ENCODE measurements around the gene BPI. TPM values are rescaled to one million over a fixed set of nuclear protein-coding genes. Genes with fewer than 3 reads are reported as not detected.

BPI gene
- total RNA-seq, 2 donors from 2014 or later: not detected

GRCh38 chr20:38349856-38350255, 45.9 kb downstream of the BPI start:
- ATAC-seq (replicated peaks in 1 of 2): no peak
- Mint-ChIP-seq H3K27ac (no peak overlapping the region), H3K36me3 (ENCODE audit: insufficient read depth in 2 of 2) (no peaks in the 10 kb centered on the region), H3K4me3 (no peak overlapping the region), H3K27me3 (ENCODE audit: low read depth) (peaks cover 5% of the 10 kb centered on the region), H3K4me1 (ENCODE audit: low read depth) (no peaks in the 10 kb centered on the region), H3K9me3 (no peaks in the 10 kb centered on the region)
- DNase-seq: no peak

GRCh38 chr20:38350879-38351775, 47.2 kb downstream of the BPI start:
- ATAC-seq (replicated peaks in 1 of 2) (no peak), DNase-seq (no peak)
- H3K27me3 Mint-ChIP-seq (ENCODE audit: low read depth): peaks cover 5% of the 10 kb centered on the region
- H3K4me1 Mint-ChIP-seq (ENCODE audit: low read depth): no peaks in the 10 kb centered on the region
- H3K27ac Mint-ChIP-seq: no peak overlapping the region
- H3K36me3 Mint-ChIP-seq (ENCODE audit: insufficient read depth in 2 of 2): no peaks in the 10 kb centered on the region
- H3K9me3 Mint-ChIP-seq: no peaks in the 10 kb centered on the region
- no peak overlapping the region for H3K4me3 Mint-ChIP-seq

- Mint-ChIP-seq H3K4me3 (no peak overlapping the region), H3K9me3 (no peaks in the 10 kb centered on the region), H3K27ac (no peak overlapping the region), H3K27me3 (ENCODE audit: low read depth) (peaks cover 5% of the 10 kb centered on the region), H3K36me3 (ENCODE audit: insufficient read depth in 2 of 2) (no peaks in the 10 kb centered on the region), H3K4me1 (ENCODE audit: low read depth) (no peaks in the 10 kb centered on the region)
- DNase-seq: no peak
- no peak for ATAC-seq (replicated peaks in 1 of 2)
Measured at GRCh38 chr20:38353316-38353715, 49.4 kb downstream of the BPI start.

GRCh38 chr20:38354227-38354626, 50.3 kb downstream of the BPI start:
- no peak for ATAC-seq (replicated peaks in 1 of 2)
- H3K27me3 Mint-ChIP-seq (ENCODE audit: low read depth): peaks cover 5% of the 10 kb centered on the region
- no peaks in the 10 kb centered on the region for H3K9me3 Mint-ChIP-seq
- no peak overlapping the region for H3K4me3 Mint-ChIP-seq
- no peaks in the 10 kb centered on the region for H3K4me1 Mint-ChIP-seq (ENCODE audit: low read depth)
- H3K36me3 Mint-ChIP-seq (ENCODE audit: insufficient read depth in 2 of 2): no peaks in the 10 kb centered on the region
- H3K27ac Mint-ChIP-seq: no peak overlapping the region
- DNase-seq: no peak

- H3K4me3 Mint-ChIP-seq: no peak overlapping the region
Measured at GRCh38 chr20:38355161-38356012, 51.4 kb downstream of the BPI start.

GRCh38 chr20:38357653-38358207, 53.8 kb downstream of the BPI start:
- DNase-seq: no peak
- ATAC-seq (replicated peaks in 1 of 2): peak in 1 of 2 donors; percentile 23

More at GRCh38 chr20:38355161-38356012, 51.4 kb downstream of the BPI start:
- H3K27ac Mint-ChIP-seq: no peak overlapping the region
- ATAC-seq (replicated peaks in 1 of 2) (no peak), DNase-seq (no peak)
- no peaks in the 10 kb centered on the region for H3K9me3 Mint-ChIP-seq
- no peaks in the 10 kb centered on the region for H3K4me1 Mint-ChIP-seq (ENCODE audit: low read depth)
- no peaks in the 10 kb centered on the region for H3K36me3 Mint-ChIP-seq (ENCODE audit: insufficient read depth in 2 of 2)
- no peaks in the 10 kb centered on the region for H3K27me3 Mint-ChIP-seq (ENCODE audit: low read depth)

GRCh38 chr20:38358556-38358955, 54.6 kb downstream of the BPI start:
- no peak for ATAC-seq (replicated peaks in 1 of 2)
- Mint-ChIP-seq H3K4me1 (ENCODE audit: low read depth) (no peaks in the 10 kb centered on the region), H3K27me3 (ENCODE audit: low read depth) (no peaks in the 10 kb centered on the region), H3K9me3 (no peaks in the 10 kb centered on the region), H3K27ac (no peak overlapping the region), H3K4me3 (no peak overlapping the region), H3K36me3 (ENCODE audit: insufficient read depth in 2 of 2) (no peaks in the 10 kb centered on the region)
- no peak for DNase-seq

More at GRCh38 chr20:38357653-38358207, 53.8 kb downstream of the BPI start:
- no peaks in the 10 kb centered on the region for H3K27me3 Mint-ChIP-seq (ENCODE audit: low read depth)
- no peaks in the 10 kb centered on the region for H3K36me3 Mint-ChIP-seq (ENCODE audit: insufficient read depth in 2 of 2)
- no peak overlapping the region for H3K27ac Mint-ChIP-seq
- H3K4me3 Mint-ChIP-seq: no peak overlapping the region
- H3K4me1 Mint-ChIP-seq (ENCODE audit: low read depth): no peaks in the 10 kb centered on the region
- no peaks in the 10 kb centered on the region for H3K9me3 Mint-ChIP-seq

- DNase-seq: no peak
- Mint-ChIP-seq H3K27me3 (ENCODE audit: low read depth) (no peaks in the 10 kb centered on the region), H3K4me3 (no peak overlapping the region), H3K4me1 (ENCODE audit: low read depth) (no peaks in the 10 kb centered on the region), H3K36me3 (ENCODE audit: insufficient read depth in 2 of 2) (no peaks in the 10 kb centered on the region), H3K9me3 (no peaks in the 10 kb centered on the region), H3K27ac (no peak overlapping the region)
- no peak for ATAC-seq (replicated peaks in 1 of 2)
Measured at GRCh38 chr20:38363004-38363747, 59.2 kb downstream of the BPI start.

GRCh38 chr20:38369389-38369788, 65.4 kb downstream of the BPI start:
- no peak for ATAC-seq (replicated peaks in 1 of 2)
- peaks cover 10% of the 10 kb centered on the region for H3K27me3 Mint-ChIP-seq (ENCODE audit: low read depth)
- H3K4me3 Mint-ChIP-seq: no peak overlapping the region
- DNase-seq: no peak
- no peaks in the 10 kb centered on the region for H3K4me1 Mint-ChIP-seq (ENCODE audit: low read depth)
- no peaks in the 10 kb centered on the region for H3K36me3 Mint-ChIP-seq (ENCODE audit: insufficient read depth in 2 of 2)
- H3K9me3 Mint-ChIP-seq: no peaks in the 10 kb centered on the region
- no peak overlapping the region for H3K27ac Mint-ChIP-seq

GRCh38 chr20:38372806-38373205, 68.8 kb downstream of the BPI start:
- peaks cover 10% of the 10 kb centered on the region for H3K27me3 Mint-ChIP-seq (ENCODE audit: low read depth)

GRCh38 chr20:38373231-38373867, 69.4 kb downstream of the BPI start:
- Mint-ChIP-seq H3K4me1 (ENCODE audit: low read depth) (no peaks in the 10 kb centered on the region), H3K36me3 (ENCODE audit: insufficient read depth in 2 of 2) (no peaks in the 10 kb centered on the region), H3K4me3 (no peak overlapping the region), H3K9me3 (no peaks in the 10 kb centered on the region), H3K27ac (no peak overlapping the region), H3K27me3 (ENCODE audit: low read depth) (peaks cover 10% of the 10 kb centered on the region)
- DNase-seq: no peak
- ATAC-seq (replicated peaks in 1 of 2): no peak

More at GRCh38 chr20:38372806-38373205, 68.8 kb downstream of the BPI start:
- H3K4me3 Mint-ChIP-seq: no peak overlapping the region
- DNase-seq (no peak), ATAC-seq (replicated peaks in 1 of 2) (no peak)
- H3K9me3 Mint-ChIP-seq: no peaks in the 10 kb centered on the region
- H3K4me1 Mint-ChIP-seq (ENCODE audit: low read depth): no peaks in the 10 kb centered on the region
- H3K27ac Mint-ChIP-seq: no peak overlapping the region
- no peaks in the 10 kb centered on the region for H3K36me3 Mint-ChIP-seq (ENCODE audit: insufficient read depth in 2 of 2)

GRCh38 chr20:38373898-38374297, 69.9 kb downstream of the BPI start:
- Mint-ChIP-seq H3K4me3 (no peak overlapping the region), H3K27me3 (ENCODE audit: low read depth) (peaks cover 10% of the 10 kb centered on the region), H3K9me3 (no peaks in the 10 kb centered on the region), H3K27ac (no peak overlapping the region), H3K4me1 (ENCODE audit: low read depth) (no peaks in the 10 kb centered on the region), H3K36me3 (ENCODE audit: insufficient read depth in 2 of 2) (no peaks in the 10 kb centered on the region)
- no peak for ATAC-seq (replicated peaks in 1 of 2)
- no peak for DNase-seq
